GM12878 (cell line): ENCODE data around the gene VPS52. TPM values are rescaled to one million over a fixed set of nuclear protein-coding genes. Genes with fewer than 3 reads are reported as not detected.
A peak's percentile ranks its signal among the peaks of the same experiment; 100 is the strongest.

Experiments used
- ATF7 ChIP-seq: fragments of 450-650 bp; IDR thresholded peaks from 2 replicates; pipeline ENCODE4 v1.6.1; 2016; ENCODE audit warnings: low read depth, mild to moderate bottlenecking
- BACH1 ChIP-seq: fragments of 450-650 bp; IDR thresholded peaks from 2 replicates; pipeline ENCODE4 v1.6.1; 2017; ENCODE audit warnings: mild to moderate bottlenecking, borderline replicate concordance
- CHD2 ChIP-seq: IDR thresholded peaks from 2 replicates; pipeline ENCODE4 v1.6.1; 2011; ENCODE audit warnings: low read depth, low read length, improper control_type of control experiment, borderline replicate concordance
- CREB1 ChIP-seq: IDR thresholded peaks from 2 replicates; pipeline ENCODE4 v1.6.1; 2012; ENCODE audit warnings: low read depth, mild to moderate bottlenecking, inconsistent platforms
- FOS ChIP-seq: IDR thresholded peaks from 3 replicates; pipeline ENCODE4 v1.6.1; 2011; ENCODE audit warnings: borderline replicate concordance; ENCODE audit not compliant: insufficient read length; ENCODE audit errors: extremely low read depth
- FOXM1 ChIP-seq: IDR thresholded peaks from 2 replicates; pipeline ENCODE4 v1.6.1; 2012; ENCODE audit warnings: low read depth, mild to moderate bottlenecking, inconsistent platforms, low read length, moderate library complexity
- IRF5 ChIP-seq: fragments of 450-650 bp; IDR thresholded peaks from 2 replicates; pipeline ENCODE4 v1.6.1; 2017; ENCODE audit warnings: borderline replicate concordance
- KLF5 ChIP-seq: fragments of 450-650 bp; IDR thresholded peaks from 2 replicates; pipeline ENCODE4 v1.6.1; 2014; ENCODE audit warnings: mild to moderate bottlenecking; ENCODE audit not compliant: partially characterized antibody
- MEF2B ChIP-seq: fragments of 450-650 bp; IDR thresholded peaks from 2 replicates; pipeline ENCODE4 v1.6.1; 2018; ENCODE audit warnings: mild to moderate bottlenecking, moderate library complexity; ENCODE audit not compliant: partially characterized antibody, poor library complexity, severe bottlenecking
- MYB ChIP-seq: fragments of 150-350 bp; IDR thresholded peaks from 2 replicates; pipeline ENCODE4 v1.6.1; 2014; ENCODE audit warnings: mild to moderate bottlenecking, low read depth, low read length, borderline replicate concordance
- NFYA ChIP-seq: IDR thresholded peaks from 2 replicates; pipeline ENCODE4 v1.6.1; 2011; ENCODE audit warnings: low read depth, mild to moderate bottlenecking, low read length, improper control_type of control experiment, borderline replicate concordance
- NR2F1 ChIP-seq: fragments of 450-650 bp; conservative IDR thresholded peaks from 2 replicates; pipeline ENCODE4 v1.6.1; 2017; ENCODE audit warnings: mild to moderate bottlenecking
- PRDM15 ChIP-seq: fragments of 450-650 bp; formaldehyde crosslinking; IDR thresholded peaks from 2 replicates; pipeline ENCODE4 v1.4.0; 2020; ENCODE audit warnings: mild to moderate bottlenecking, moderate library complexity
- RBBP5 ChIP-seq: fragments of 200-600 bp; sonication (generic); conservative IDR thresholded peaks from 2 replicates; pipeline ENCODE4 v1.6.1; 2016
- STAT3 ChIP-seq: IDR thresholded peaks from 2 replicates; pipeline ENCODE4 v1.6.1; 2011; ENCODE audit warnings: low read depth, low read length, improper control_type of control experiment
- TCF12 ChIP-seq: IDR thresholded peaks from 2 replicates; pipeline ENCODE4 v1.6.1; 2011; ENCODE audit warnings: low read depth, mild to moderate bottlenecking, low read length
- ZBTB11 ChIP-seq: fragments of 450-650 bp; formaldehyde crosslinking; IDR thresholded peaks from 2 replicates; pipeline ENCODE4 v1.5.0; 2022; ENCODE audit warnings: mild to moderate bottlenecking, missing genetic modification characterization
- ZNF592 ChIP-seq: fragments of 450-650 bp; IDR thresholded peaks from 2 replicates; pipeline ENCODE4 v1.6.1; 2017; ENCODE audit warnings: mild to moderate bottlenecking, moderate library complexity
- polyA plus RNA-seq, 11 experiments: library from polyadenylated mRNA; depleted of rRNA in 4 of 11; unstranded in 6 of 11; stranded (reverse) in 5 of 11; fragments of >200 nt; fragmentation: Nextera tagmentation in 4 of 11; fragmentation: Illumina TruSeq in 1 of 11; extraction: Ambion mirVana in 4 of 11; extraction: Trizol in 1 of 11; gene quantifications; 1 replicate in 1 of 11; 2 replicates in 10 of 11; pipeline versions ENCODE4 v1.2.1 to v1.2.3, GENCODE V29; 2011 to 2016; ENCODE audit warnings: inconsistent platforms in 2 of 11, missing spikeins in 2 of 11, low read depth in 1 of 11
- total RNA-seq, 4 experiments: library from RNA; depleted of rRNA in 3 of 4; stranded (reverse); fragments of >200 nt in 3 of 4; fragmentation: Illumina TruSeq in 1 of 4; extraction: Trizol in 1 of 4; gene quantifications; 2 replicates each; pipeline versions ENCODE4 v1.2.1 to v1.2.3, GENCODE V29; 2013 to 2021

Gene VPS52
- total and polyA plus RNA-seq, 10 of the 15 experiments (the other 5 are each of a cell fraction or from before 2014, with no cell fraction given) = 11.3 to 52.7 (median 36.7) TPM

GRCh38 chr6:33314515-33314942 is 42.9 kb upstream of the VPS52 start (continued):
- TF ChIP-seq IRF5 = no peak
- no peak for TF ChIP-seq CREB1
- no peak for TF ChIP-seq ZBTB11
- TF ChIP-seq PRDM15 = no peak
- peak; percentile 87 for TF ChIP-seq NR2F1
- no peak for TF ChIP-seq NFYA
- TF ChIP-seq STAT3 = no peak
- TF ChIP-seq FOXM1 = no peak; the same call in 1 of the 2 replicates
- no peak for TF ChIP-seq FOS
- TF ChIP-seq TCF12 = no peak
- no peak for TF ChIP-seq MYB
- TF ChIP-seq ZNF592 = no peak
- TF ChIP-seq BACH1 = no peak
- TF ChIP-seq RBBP5 = no peak
- no peak for TF ChIP-seq ATF7
- no peak for TF ChIP-seq KLF5
- no peak for TF ChIP-seq MEF2B
- TF ChIP-seq CHD2 = no peak
